Measurements from ENCODE around the gene RBBP8NL.
A peak's percentile ranks its signal among the peaks of the same experiment; 100 is the strongest.
"Not testable (repeated sequence)": the region's sequence is repeated elsewhere in the genome, so short reads cannot be mapped to it uniquely, and the experiment has no call there.

Gene RBBP8NL

GRCh38 chr20:62439218-62439617, 11.9 kb upstream of the RBBP8NL start:
- DNase-seq = no peak

GRCh38 chr20:62437927-62438326, 10.6 kb upstream of the RBBP8NL start:
- DNase-seq = peak; percentile 53 to 71

- DNase-seq = no peak
These were observed 10.2 kb upstream of the RBBP8NL start for GRCh38 chr20:62437496-62437895.

GRCh38 chr20:62436692-62437091, 9.4 kb upstream of the RBBP8NL start:
- no peak for DNase-seq

GRCh38 chr20:62433658-62434497, 6.5 kb upstream of the RBBP8NL start:
- DNase-seq = no peak

GRCh38 chr20:62430866-62431447, 3.6 kb upstream of the RBBP8NL start:
- no peak for DNase-seq

- no peak for DNase-seq
These were observed 3.0 kb upstream of the RBBP8NL start for GRCh38 chr20:62430311-62430853.

GRCh38 chr20:62429455-62430310, 2.3 kb upstream of the RBBP8NL start:
- no peak for DNase-seq

GRCh38 chr20:62428396-62429295, 1.3 kb upstream of the RBBP8NL start:
- no peak for DNase-seq

- no peak for DNase-seq
These were observed 648 bp upstream of the RBBP8NL start for GRCh38 chr20:62428002-62428372.

GRCh38 chr20:62426699-62427131, 624 bp downstream of the RBBP8NL start:
- DNase-seq = no peak

- DNase-seq = not testable (repeated sequence)
These were observed 1.3 kb downstream of the RBBP8NL start for GRCh38 chr20:62426059-62426348.

- DNase-seq = no peak
These were observed 1.9 kb downstream of the RBBP8NL start for GRCh38 chr20:62425281-62426058.

GRCh38 chr20:62424249-62425107, 2.9 kb downstream of the RBBP8NL start:
- DNase-seq = no peak

- no peak for DNase-seq
These were observed 4.0 kb downstream of the RBBP8NL start for GRCh38 chr20:62423326-62423706.

GRCh38 chr20:62422636-62423325, 4.6 kb downstream of the RBBP8NL start:
- no peak for DNase-seq

GRCh38 chr20:62421716-62421990, 5.7 kb downstream of the RBBP8NL start:
- no peak for DNase-seq

GRCh38 chr20:62420846-62421715, 6.3 kb downstream of the RBBP8NL start:
- no peak for DNase-seq

- DNase-seq = no peak
These were observed 7.6 kb downstream of the RBBP8NL start for GRCh38 chr20:62419759-62420158.

Data from SHP77 (cell line).